ENCODE data around the gene FUT8.

GRCh38 chr14:65369560-65369959 is 43.0 kb upstream of the FUT8 start:
- TF ChIP-seq, protein P1, sequence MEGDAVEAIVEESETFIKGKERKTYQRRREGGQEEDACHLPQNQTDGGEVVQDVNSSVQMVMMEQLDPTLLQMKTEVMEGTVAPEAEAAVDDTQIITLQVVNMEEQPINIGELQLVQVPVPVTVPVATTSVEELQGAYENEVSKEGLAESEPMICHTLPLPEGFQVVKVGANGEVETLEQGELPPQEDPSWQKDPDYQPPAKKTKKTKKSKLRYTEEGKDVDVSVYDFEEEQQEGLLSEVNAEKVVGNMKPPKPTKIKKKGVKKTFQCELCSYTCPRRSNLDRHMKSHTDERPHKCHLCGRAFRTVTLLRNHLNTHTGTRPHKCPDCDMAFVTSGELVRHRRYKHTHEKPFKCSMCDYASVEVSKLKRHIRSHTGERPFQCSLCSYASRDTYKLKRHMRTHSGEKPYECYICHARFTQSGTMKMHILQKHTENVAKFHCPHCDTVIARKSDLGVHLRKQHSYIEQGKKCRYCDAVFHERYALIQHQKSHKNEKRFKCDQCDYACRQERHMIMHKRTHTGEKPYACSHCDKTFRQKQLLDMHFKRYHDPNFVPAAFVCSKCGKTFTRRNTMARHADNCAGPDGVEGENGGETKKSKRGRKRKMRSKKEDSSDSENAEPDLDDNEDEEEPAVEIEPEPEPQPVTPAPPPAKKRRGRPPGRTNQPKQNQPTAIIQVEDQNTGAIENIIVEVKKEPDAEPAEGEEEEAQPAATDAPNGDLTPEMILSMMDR (IDR thresholded peaks at IDR 0.05; ENCODE audit: low read depth, low read length, missing input control) = no peak
- TF ChIP-seq GABPA (IDR thresholded peaks at IDR 0.05 in 1 of 2, conservative IDR thresholded peaks at IDR 0.05 in 1 of 2) (no peak), JUND (IDR thresholded peaks at IDR 0.05) (no peak), SP1 (IDR thresholded peaks at IDR 0.05) (no peak), MAX (IDR thresholded peaks at IDR 0.05) (no peak), REST (IDR thresholded peaks at IDR 0.05) (no peak)

Data from liver (tissue), 3 donors.